Stimulated activated CD4-positive, alpha-beta T cell treated with anti-CD3 and anti-CD28 coated beads, Interleukin-1b, Interleukin-23, amount 100 ng/mL, for 24 hours (primary cell): ENCODE data around the gene C9orf50.
"Not testable (repeated sequence)": the region's sequence is repeated elsewhere in the genome, so short reads cannot be mapped to it uniquely, and the experiment has no call there.

Experiments used
- DNase-seq, 4 experiments: peaks; one replicate each; pipeline ENCODE4 v3.0.0-alpha.2; 2020; ENCODE audit warnings: low read depth in 4 of 4, low spot score in 1 of 4

The C9orf50 gene

GRCh38 chr9:129620669-129621295 is at the start of gene C9orf50:
Gene C9orf50, minus strand, starts transcription at chr9:129621101. Its CDS starts 527 bp downstream, at chr9:129620574.
- no peak for DNase-seq

- DNase-seq: no peak
Measured at GRCh38 chr9:129669946-129670345, 49.0 kb upstream of the C9orf50 start.

GRCh38 chr9:129669141-129669718 is 48.3 kb upstream of the C9orf50 start:
- no peak for DNase-seq

- DNase-seq: no peak
Measured at GRCh38 chr9:129667850-129668249, 46.9 kb upstream of the C9orf50 start.

- no peak for DNase-seq
Measured at GRCh38 chr9:129667378-129667777, 46.5 kb upstream of the C9orf50 start.

GRCh38 chr9:129666575-129666974 is 45.7 kb upstream of the C9orf50 start:
- no peak for DNase-seq

GRCh38 chr9:129665814-129666520 is 45.1 kb upstream of the C9orf50 start:
- DNase-seq: no peak

GRCh38 chr9:129665389-129665775 is 44.5 kb upstream of the C9orf50 start, which contains the start of gene PRRX2:
Gene PRRX2, plus strand, starts transcription at chr9:129665647. Its CDS starts 221 bp downstream, at chr9:129665868.
- no peak for DNase-seq

- no peak for DNase-seq
Measured at GRCh38 chr9:129664746-129665388, 44.0 kb upstream of the C9orf50 start.

- DNase-seq: not testable (repeated sequence)
Measured at GRCh38 chr9:129662239-129662638, 41.3 kb upstream of the C9orf50 start.

- no peak for DNase-seq
Measured at GRCh38 chr9:129661029-129661428, 40.1 kb upstream of the C9orf50 start.

GRCh38 chr9:129656795-129657390 is 36.0 kb upstream of the C9orf50 start:
- no peak for DNase-seq

GRCh38 chr9:129655696-129656095 is 34.8 kb upstream of the C9orf50 start:
- no peak for DNase-seq

GRCh38 chr9:129655154-129655553 is 34.3 kb upstream of the C9orf50 start:
- DNase-seq: no peak

GRCh38 chr9:129654554-129655040 is 33.7 kb upstream of the C9orf50 start:
- DNase-seq: no peak

GRCh38 chr9:129653823-129654553 is 33.1 kb upstream of the C9orf50 start:
- no peak for DNase-seq

- no peak for DNase-seq
Measured at GRCh38 chr9:129650680-129651235, 29.9 kb upstream of the C9orf50 start.

GRCh38 chr9:129649726-129650679 is 29.1 kb upstream of the C9orf50 start:
- no peak for DNase-seq

- no peak for DNase-seq
Measured at GRCh38 chr9:129648764-129649115, 27.8 kb upstream of the C9orf50 start.
